ENCODE measurements around the gene GAB4. TPM values are rescaled to one million over a fixed set of nuclear protein-coding genes. Genes with fewer than 3 reads are reported as not detected.
"Not testable (repeated sequence)": the region's sequence is repeated elsewhere in the genome, so short reads cannot be mapped to it uniquely, and the experiment has no call there.

Gene GAB4
- total RNA-seq, 1 donor from 2014 or later: not detected

DNA sequence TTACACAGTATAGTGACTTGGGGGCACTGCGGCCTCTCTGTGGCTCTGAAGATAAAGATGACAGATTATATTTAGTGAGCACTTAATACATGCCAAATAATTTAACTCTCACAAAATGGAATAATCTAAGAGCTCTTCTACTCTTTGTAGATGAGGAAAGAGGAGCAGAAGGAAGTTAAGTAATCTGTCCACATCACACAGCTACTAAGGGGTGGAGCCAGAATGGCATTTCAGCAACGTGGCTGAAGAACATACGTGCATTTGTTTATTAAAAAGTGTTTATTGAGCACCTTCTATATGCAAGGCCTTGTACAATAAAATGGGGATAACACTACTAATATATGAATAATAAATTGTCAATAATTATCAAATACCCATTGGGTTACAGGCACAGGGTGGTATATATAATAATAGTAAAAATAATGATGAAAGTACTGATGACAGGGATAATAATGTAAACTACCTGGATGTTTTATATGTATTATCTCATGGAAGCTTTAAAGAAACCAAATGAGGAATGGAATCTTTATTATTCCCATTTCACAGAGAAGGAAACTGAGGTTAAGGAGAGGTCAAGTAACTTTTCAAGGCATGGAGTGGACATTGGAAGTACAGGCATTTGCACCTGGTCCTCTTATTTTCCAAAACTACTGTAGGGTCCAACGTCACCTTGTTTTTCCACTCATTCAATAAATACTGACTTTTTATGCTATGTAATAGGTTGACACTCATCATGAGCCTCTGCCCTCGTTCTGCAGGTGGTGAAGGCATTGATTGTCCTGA, 38.7 kb upstream of the GAB4 start:
- no peaks in the 10 kb centered on the region for H3K4me1 Mint-ChIP-seq
- H3K27me3 Mint-ChIP-seq (ENCODE audit: low read depth): peaks cover 9% of the 10 kb centered on the region
- TF ChIP-seq, protein P1, sequence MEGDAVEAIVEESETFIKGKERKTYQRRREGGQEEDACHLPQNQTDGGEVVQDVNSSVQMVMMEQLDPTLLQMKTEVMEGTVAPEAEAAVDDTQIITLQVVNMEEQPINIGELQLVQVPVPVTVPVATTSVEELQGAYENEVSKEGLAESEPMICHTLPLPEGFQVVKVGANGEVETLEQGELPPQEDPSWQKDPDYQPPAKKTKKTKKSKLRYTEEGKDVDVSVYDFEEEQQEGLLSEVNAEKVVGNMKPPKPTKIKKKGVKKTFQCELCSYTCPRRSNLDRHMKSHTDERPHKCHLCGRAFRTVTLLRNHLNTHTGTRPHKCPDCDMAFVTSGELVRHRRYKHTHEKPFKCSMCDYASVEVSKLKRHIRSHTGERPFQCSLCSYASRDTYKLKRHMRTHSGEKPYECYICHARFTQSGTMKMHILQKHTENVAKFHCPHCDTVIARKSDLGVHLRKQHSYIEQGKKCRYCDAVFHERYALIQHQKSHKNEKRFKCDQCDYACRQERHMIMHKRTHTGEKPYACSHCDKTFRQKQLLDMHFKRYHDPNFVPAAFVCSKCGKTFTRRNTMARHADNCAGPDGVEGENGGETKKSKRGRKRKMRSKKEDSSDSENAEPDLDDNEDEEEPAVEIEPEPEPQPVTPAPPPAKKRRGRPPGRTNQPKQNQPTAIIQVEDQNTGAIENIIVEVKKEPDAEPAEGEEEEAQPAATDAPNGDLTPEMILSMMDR (IDR thresholded peaks at IDR 0.05; ENCODE audit: unreplicated experiment): no peak
- no peak for DNase-seq (ENCODE audit: low spot score in 2 of 2, unreplicated experiment in 2 of 2)
- no peaks in the 10 kb centered on the region for H3K36me3 Mint-ChIP-seq
- no peak overlapping the region for H3K27ac Mint-ChIP-seq
- H3K4me3 Mint-ChIP-seq: no peak overlapping the region
- no peaks in the 10 kb centered on the region for H3K9me3 Mint-ChIP-seq

DNA sequence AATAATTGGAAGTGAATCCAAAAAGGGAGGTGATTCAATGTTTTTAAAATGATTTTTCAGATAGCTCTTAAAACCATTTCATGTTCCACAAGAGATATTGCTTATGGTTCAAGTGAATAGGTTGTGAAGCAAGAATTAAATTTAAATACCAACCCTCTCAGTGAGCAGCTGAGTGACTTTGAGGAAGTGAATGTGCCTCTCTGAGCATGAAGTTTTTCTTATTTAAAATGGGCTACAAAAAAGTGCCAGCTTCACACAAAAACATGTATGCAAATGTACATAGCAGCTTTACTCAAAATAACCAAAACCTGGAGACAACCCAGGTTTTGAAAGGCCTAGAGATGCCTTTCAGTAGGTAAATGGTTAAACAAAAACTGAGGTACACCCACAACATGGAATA, 35.5 kb upstream of the GAB4 start:
- DNase-seq (ENCODE audit: low spot score in 2 of 2, unreplicated experiment in 2 of 2): no peak
- H3K9me3 Mint-ChIP-seq: peaks cover 4% of the 10 kb centered on the region
- H3K4me1 Mint-ChIP-seq: no peaks in the 10 kb centered on the region
- no peaks in the 10 kb centered on the region for H3K36me3 Mint-ChIP-seq
- no peak overlapping the region for H3K27ac Mint-ChIP-seq
- H3K4me3 Mint-ChIP-seq: no peak overlapping the region
- H3K27me3 Mint-ChIP-seq (ENCODE audit: low read depth): peaks cover 5% of the 10 kb centered on the region
- TF ChIP-seq, protein P1 (IDR thresholded peaks at IDR 0.05; ENCODE audit: unreplicated experiment): no peak

DNA sequence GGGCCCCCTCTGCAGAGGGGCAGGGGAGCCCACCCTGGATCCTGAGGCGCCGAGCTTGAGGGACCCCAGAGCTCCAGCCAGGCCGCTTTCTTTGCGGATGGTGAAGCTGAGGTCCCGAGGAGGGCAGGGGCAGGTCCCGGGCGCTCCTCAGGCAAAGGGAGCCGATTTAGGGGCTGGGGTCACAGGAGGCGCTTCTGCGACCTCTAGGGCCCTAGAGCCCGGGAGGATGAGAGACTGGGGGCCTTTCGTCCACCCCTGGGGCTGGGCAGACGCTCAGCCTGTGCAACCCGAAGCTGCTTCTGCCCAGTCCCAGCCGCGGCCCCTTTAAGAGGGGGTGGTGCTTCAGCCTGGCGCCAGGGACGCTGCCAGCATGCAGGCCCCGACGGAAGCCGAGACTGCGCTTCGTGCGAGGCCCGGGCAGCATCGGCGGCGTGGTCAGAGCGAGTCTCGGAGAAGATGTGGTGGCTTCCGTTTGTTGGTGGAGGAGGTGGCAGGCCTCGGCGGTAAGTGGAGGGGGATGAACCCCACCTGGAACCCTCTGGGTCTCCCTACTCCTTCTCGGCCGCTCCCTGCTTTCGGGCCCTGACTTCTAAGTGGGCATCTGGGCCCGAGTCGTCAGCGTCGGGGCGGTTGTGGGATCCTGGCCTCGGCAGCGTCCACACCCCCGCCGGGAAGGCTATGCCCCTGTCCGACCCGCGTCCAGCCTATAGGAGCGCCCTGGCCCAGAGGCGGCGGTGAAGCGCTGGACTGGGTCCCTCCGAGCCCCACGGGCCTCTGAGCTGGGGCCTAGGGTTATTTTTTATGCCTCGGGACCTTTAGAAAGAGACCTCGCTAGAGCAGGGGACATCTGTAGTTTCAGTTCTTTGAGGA, 29.1 kb upstream of the GAB4 start:
- not testable (repeated sequence) for DNase-seq (ENCODE audit: low spot score in 2 of 2, unreplicated experiment in 2 of 2); H3K4me3 Mint-ChIP-seq; H3K4me1 Mint-ChIP-seq; H3K36me3 Mint-ChIP-seq; H3K27ac Mint-ChIP-seq; H3K27me3 Mint-ChIP-seq (ENCODE audit: low read depth)
- H3K9me3 Mint-ChIP-seq: peaks cover 12% of the 10 kb centered on the region

DNA sequence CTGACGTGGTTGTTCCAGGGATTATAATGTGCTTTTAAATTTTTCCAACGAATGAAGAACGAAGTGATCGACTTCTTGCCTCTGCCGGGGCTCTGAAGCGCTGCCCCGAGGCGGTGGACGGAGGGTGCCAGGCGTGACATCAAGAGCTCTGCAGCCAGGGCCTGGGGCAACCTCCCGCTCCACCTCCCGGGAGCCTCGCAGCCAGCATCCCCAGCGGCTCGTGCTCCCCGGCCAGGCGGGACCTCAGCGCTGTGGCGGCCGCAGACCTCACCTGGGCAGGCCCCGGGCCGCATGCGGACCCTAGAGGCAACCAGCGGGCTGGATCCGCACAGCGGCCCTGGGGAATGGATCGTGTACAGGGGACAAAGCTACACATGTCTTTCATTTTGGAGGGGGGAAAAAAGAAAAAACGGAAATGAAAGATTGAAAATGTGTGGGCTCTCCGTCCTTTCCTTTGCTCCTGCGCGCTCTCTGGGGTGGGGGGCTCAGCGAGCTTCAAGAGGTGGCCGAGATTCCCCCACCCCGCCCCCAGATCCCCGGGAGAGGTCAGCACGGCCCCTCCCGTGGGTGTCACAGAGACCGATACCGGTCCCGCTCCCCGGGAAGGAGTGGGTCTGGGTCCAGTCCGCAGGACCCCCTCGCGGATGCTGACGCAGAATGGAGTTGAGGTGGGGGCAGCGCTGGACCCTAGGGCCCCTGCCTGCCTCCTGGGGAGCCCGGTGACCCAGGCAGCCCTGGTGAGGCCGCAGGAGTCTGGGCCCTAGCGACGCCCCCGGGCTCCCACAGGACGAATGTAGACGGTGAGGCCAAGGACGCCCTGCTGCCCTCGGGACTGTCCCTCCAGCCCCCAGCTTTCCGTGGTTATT, 28.2 kb upstream of the GAB4 start:
- H3K27me3 Mint-ChIP-seq (ENCODE audit: low read depth); H3K36me3 Mint-ChIP-seq; H3K27ac Mint-ChIP-seq; DNase-seq (ENCODE audit: low spot score in 2 of 2, unreplicated experiment in 2 of 2); H3K4me1 Mint-ChIP-seq; H3K4me3 Mint-ChIP-seq: not testable (repeated sequence)
- H3K9me3 Mint-ChIP-seq: peaks cover 12% of the 10 kb centered on the region

DNA sequence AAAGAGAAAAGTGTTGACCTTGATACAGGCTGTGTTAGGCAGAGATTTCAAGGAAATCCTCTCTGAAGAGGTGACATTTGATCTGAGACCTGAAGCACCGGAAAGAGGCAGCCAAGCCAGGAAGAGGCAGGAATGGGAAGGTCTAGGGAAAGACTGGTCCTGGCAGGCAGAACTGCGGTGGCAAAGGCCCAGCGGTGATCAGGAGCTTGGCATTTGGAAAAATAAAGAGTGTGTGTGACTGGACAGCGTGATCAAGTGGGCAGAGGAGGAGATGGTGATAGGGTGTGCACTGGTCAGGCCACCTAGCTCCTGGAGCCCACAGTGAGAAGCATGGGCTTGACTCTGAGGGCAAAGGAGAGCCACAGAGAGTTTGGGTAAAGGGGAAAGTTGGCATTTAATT, 27.2 kb upstream of the GAB4 start:
- TF ChIP-seq, protein P1 (IDR thresholded peaks at IDR 0.05; ENCODE audit: unreplicated experiment): no peak
- no peaks in the 10 kb centered on the region for H3K27me3 Mint-ChIP-seq (ENCODE audit: low read depth)
- H3K27ac Mint-ChIP-seq: no peak overlapping the region
- H3K4me3 Mint-ChIP-seq: no peak overlapping the region
- H3K9me3 Mint-ChIP-seq: peaks cover 17% of the 10 kb centered on the region
- DNase-seq (ENCODE audit: low spot score in 2 of 2, unreplicated experiment in 2 of 2): no peak
- H3K4me1 Mint-ChIP-seq: no peaks in the 10 kb centered on the region
- no peaks in the 10 kb centered on the region for H3K36me3 Mint-ChIP-seq

DNA sequence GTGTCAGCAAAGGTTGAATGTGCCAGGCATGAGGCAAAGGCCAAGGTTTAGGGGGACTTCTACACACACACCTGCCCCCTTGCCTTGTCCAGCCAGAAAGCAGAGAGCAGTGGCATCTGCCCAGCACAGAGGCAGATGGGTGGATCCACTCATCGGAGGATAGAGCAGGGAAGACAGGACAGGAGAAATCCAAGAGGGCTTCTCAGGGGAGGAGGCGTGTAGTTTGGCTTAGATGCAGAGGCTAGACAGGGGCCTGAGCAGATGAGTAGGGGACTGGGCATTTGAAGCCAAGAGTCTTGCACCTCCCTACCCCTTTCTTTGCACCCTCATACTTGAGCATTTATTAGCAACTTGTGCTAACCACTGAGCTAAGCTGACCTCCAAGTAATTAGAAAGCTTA, 26.5 kb upstream of the GAB4 start:
- not testable (repeated sequence) for H3K4me1 Mint-ChIP-seq; H3K36me3 Mint-ChIP-seq; H3K27me3 Mint-ChIP-seq (ENCODE audit: low read depth); DNase-seq (ENCODE audit: low spot score in 2 of 2, unreplicated experiment in 2 of 2); H3K4me3 Mint-ChIP-seq; H3K27ac Mint-ChIP-seq
- H3K9me3 Mint-ChIP-seq: peaks cover 13% of the 10 kb centered on the region

DNA sequence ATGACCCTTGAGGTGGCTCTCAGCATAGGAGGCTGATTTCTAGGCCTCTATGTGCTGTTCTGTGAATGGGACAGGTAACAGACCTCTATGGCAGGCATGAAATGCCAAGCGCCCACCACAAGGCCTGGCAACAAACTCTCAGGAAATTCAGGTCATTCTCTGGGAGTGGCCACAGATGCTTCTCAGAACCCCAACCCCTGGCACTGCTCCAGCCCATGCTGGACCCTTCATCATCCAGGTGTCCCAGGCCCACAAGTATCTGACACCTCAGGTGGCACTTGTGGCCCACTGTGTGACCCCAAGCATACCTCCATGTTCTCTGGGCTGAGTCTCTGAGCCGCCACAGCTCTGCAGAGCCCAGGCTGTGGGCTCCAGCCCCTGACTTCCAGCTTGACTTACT, 24.3 kb upstream of the GAB4 start:
- H3K36me3 Mint-ChIP-seq; H3K9me3 Mint-ChIP-seq; H3K4me1 Mint-ChIP-seq; H3K4me3 Mint-ChIP-seq; DNase-seq (ENCODE audit: low spot score in 2 of 2, unreplicated experiment in 2 of 2); H3K27me3 Mint-ChIP-seq (ENCODE audit: low read depth); H3K27ac Mint-ChIP-seq: not testable (repeated sequence)

DNA sequence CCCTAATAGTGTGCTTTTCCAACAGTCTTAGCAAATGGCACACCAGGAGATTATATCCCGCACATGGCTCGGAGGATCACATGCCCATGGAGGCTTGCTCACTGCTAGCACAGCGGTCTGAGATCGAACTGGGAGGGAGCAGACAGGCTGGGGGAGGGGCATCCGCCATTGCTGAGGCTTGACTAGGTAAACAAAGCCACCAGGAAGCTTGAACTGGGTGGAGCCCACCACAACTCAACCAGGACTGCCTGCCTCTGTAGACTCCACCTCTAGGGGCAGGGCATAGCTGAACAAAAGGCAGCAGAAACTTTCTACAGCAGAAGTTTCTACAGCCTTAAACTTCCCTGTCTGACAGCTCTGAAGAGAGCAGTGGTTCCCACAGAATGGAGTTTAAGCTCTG, 16.4 kb upstream of the GAB4 start:
- not testable (repeated sequence) for H3K27ac Mint-ChIP-seq; H3K4me3 Mint-ChIP-seq; DNase-seq (ENCODE audit: low spot score in 2 of 2, unreplicated experiment in 2 of 2); H3K36me3 Mint-ChIP-seq; H3K4me1 Mint-ChIP-seq; H3K27me3 Mint-ChIP-seq (ENCODE audit: low read depth)
- H3K9me3 Mint-ChIP-seq: peaks cover 42% of the 10 kb centered on the region

DNA sequence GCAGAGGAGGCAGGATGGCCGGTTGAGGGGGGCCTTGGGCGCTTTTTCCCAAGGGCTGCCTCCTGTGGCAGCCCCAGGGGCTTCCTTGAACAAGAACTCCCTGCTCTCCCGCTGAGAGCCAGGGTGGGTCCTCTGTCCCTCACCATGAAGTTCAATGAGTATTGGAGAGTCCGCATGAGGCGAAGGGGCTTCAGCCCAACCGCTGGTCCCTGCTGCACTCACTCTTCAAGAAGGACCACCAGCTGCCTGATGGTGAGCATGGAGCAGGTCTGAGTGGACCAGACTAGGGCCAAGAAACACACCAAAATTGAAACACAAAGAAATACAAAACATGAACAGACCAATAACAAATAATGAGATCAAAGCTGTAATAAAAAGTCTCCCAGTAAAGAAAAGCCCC, 7.5 kb upstream of the GAB4 start:
- not testable (repeated sequence) for H3K36me3 Mint-ChIP-seq; H3K27me3 Mint-ChIP-seq (ENCODE audit: low read depth); H3K27ac Mint-ChIP-seq; DNase-seq (ENCODE audit: low spot score in 2 of 2, unreplicated experiment in 2 of 2); H3K4me3 Mint-ChIP-seq; H3K4me1 Mint-ChIP-seq
- H3K9me3 Mint-ChIP-seq: peaks cover 46% of the 10 kb centered on the region

DNA sequence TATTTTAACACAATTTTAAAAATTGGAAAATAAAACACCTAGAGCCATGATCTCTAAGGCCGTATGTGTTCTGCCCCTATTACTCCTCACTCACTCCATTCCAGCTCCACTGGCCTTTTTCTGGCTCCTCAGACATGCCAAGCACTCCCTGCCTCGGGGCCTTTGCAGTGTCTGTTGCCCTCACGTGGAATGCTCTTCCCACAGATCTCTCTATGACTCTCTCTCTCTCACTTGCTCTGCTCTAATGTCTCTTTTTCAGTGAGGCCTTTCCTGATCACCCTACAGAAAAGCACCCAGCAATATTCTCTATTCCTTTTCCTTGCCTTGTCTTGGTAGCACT, 6.0 kb upstream of the GAB4 start:
- H3K27ac Mint-ChIP-seq; H3K4me1 Mint-ChIP-seq; H3K36me3 Mint-ChIP-seq; DNase-seq (ENCODE audit: low spot score in 2 of 2, unreplicated experiment in 2 of 2); H3K4me3 Mint-ChIP-seq; H3K27me3 Mint-ChIP-seq (ENCODE audit: low read depth): not testable (repeated sequence)
- peaks cover 43% of the 10 kb centered on the region for H3K9me3 Mint-ChIP-seq
